HPDE6-E6E7 (cell line): ENCODE data around the gene LCE1B.

Experiments
- DNase-seq: peaks from one replicate; pipeline ENCODE4 v3.0.0; 2011; ENCODE audit warnings: missing footprints; ENCODE audit errors: extremely low spot score

LCE1B gene

DNA sequence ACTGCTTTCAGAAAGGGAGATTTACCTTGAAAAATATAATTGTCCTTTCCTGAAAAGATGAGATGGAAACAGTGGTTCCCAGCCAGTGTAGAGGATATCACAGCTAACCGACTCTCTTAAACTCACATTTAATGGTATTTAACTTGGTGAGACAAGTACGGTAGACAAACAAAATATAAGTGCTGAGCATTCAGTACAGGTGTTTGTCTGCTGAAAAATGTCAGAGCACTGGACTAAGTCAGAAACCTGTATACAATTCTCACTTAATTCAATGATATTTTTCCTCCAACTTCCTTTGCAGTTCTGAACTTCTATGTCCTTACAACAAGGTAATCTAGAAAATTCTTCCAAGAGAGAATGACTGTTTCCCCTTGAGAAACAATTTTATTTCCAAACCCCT is at the start of gene LCE1B:
LCE1B (plus strand) TSS at position 301 of the 400 bp plus-strand sequence. CDS start 476 bp downstream, outside the sequence.
- no peak for DNase-seq

DNA sequence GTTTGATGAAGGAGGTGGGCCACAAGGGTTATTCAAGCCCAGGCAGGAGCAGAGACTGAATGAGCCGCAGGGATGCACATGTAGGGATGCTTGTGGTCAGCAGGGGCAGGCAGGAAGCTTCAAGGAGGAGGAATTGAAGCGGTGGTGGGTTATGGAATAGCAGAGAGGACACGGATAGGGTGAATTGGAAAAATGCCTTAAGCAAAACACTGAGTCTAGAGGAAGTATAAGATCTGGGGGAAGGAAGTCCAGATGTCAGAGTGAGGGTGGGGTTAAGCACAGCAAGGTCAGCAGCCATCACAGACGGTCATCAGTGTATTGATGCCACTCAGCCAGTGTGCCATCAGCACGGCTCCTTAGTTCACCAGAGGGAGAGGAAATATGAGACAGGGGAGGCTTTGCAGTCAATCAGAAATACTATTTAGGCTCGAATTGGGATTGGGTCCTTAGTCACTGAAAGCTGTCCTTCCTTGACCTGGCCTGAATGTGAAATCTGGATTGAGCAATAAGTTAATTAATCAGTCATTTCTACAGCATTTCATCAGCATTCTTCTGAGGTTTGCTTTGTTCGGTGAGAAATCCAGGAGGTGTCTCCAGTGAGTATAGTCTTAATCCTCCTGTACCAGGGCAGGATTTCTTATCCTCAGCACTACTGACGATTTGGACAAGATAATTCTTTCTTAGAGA is 42.8 kb upstream of the LCE1B start:
- DNase-seq, result no peak

DNA sequence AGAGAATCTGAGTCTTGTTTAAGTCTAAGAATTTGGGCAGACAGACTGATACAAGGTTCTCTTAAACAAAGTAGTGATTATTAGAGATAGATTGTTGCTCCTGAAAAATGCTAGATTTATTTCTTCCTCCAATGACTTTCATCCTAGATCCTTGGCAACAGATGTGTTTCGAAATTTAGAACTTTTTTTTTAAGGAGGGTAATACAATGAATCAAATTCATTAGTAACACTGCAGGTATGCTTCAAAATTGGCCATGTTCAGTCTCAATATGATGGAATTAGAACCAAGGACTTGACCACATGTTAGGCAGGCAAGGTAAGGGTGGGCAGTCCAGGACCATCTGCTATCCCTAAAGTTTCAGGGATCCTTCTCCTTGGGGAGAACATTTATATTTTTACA is 41.4 kb upstream of the LCE1B start:
- DNase-seq, result no peak

DNA sequence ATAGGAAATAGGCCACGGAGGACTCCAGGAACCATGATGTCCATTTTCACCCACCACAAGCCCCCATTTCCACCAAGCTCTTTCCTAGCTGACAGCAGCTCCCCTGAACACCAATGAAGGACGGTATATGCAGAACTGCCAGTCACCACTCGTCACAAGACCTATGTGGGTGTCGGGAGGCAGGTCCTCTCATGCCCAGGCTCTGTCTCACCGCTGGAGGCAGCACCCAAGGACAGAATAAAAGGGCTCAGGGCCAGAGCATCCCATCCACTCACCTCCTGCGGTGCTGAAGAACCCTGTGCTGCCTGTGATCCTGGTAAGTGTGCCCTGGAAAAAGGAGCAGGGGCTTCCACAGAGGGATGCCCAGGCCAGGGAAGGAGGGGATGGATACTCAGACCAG is 36.9 kb upstream of the LCE1B start, which contains the start of gene LCE1F:
LCE1F (plus strand) TSS at position 266 of the 400 bp plus-strand sequence. CDS start 1,232 bp downstream, outside the sequence.
- DNase-seq, result peak; percentile 47

- DNase-seq, result no peak
Measured at GRCh38 chr1:152776361-152776760, 35.4 kb upstream of the LCE1B start.

DNA sequence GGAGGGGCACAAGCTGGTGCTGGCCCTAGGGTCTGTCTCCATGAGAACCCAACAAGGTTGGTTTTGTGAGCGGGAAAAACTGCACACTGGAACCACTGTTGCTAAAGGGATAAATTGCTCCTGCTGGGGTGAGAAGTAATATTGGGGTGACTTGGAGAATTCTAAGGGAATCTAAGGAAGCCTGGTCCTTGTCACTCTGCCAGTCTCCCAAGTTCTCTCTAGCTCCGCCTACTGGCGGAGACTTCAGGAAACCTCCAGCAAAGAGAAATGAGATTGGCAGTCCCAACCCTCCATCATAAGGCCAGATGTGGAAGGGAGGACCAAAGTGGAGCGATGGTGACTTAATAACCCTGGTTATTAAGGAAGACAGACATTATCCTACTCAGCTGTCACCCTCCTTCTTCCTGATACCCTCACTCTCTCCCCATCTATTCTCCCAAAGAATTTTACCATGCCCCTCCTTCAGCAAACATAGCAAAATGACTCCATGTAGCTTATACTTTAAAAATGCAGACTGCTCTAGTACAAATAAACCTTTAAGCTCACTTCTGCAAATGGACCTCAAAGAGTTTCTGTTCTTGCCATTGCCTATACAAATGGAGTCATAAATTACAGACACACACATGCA is 34.1 kb upstream of the LCE1B start:
- DNase-seq, result no peak

- no peak for DNase-seq
Measured at GRCh38 chr1:152783095-152783494, 28.7 kb upstream of the LCE1B start.

DNA sequence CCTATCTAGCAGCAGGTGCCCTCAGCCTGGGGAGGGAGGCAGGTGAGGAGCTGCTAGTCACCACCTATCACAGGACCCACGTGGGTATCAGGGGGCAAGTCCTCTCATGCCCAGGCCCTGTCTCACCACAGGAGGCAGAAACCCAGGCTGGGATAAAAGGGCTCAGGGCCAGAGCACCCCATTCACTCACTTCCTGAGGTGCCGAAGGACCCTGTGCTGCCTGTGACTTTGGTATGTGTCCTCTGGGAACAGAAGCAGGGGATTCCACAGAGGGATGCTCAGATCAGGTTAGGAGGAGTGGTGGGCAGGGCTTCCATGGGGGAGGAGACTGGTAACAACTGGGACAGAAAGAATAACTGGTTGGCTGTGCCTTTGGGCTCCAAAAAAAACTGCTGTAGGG is 25.7 kb upstream of the LCE1B start, which contains the start of gene LCE1E:
LCE1E (plus strand) TSS at position 181 of the 400 bp plus-strand sequence. CDS start 1,043 bp downstream, outside the sequence.
- peak; percentile 90 for DNase-seq

DNA sequence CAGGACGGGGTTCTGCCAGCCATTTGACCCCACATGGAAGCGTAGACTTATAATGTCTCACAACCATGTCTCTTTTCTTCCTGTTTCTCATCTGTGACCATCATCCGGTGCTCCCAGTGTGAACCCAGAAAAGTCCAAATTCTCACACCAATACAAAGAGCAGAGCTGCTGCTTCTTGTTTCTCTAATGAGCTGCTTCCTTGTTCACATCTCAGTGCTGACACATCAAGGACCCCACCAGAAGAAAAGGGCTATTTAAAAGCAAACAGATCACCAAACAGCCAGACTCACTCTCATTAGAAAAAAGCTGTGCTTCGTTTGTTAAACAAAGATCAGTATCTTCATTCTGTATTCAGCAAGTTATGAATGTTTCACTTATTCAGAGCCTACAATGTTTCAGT is 16.1 kb upstream of the LCE1B start:
- DNase-seq, result no peak

DNA sequence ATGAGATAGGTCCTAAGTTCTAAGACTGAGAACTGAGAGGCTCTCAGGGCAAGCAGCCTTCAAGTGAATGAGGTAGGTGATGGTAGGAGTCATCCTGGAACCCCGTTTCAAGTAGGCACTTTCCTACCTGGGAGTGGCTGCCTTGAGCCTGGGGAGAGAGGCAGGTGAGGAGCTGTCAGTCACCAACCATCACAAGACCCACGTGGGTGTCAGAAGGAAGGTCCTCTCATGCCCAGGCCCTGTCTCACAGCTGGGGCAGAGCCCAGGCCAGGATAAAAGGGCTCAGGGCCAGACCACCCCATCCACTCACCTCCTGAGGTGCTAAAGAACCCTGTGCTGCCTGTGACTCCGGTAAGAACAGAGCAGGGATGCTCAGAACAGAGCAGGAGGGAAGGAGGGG is 15.3 kb upstream of the LCE1B start, which contains the start of gene LCE1D:
LCE1D (plus strand) TSS at position 301 of the 400 bp plus-strand sequence. CDS start 1,074 bp downstream, outside the sequence.
- no peak for DNase-seq

GRCh38 chr1:152801333-152801732 is 10.4 kb upstream of the LCE1B start:
- no peak for DNase-seq

GRCh38 chr1:152806576-152806975 is 5.2 kb upstream of the LCE1B start, which contains the start of gene LCE1C:
TSS of gene LCE1C (minus strand) at chr1:152806651. CDS start at chr1:152805478, 1,173 bp downstream.
- DNase-seq, result no peak

DNA sequence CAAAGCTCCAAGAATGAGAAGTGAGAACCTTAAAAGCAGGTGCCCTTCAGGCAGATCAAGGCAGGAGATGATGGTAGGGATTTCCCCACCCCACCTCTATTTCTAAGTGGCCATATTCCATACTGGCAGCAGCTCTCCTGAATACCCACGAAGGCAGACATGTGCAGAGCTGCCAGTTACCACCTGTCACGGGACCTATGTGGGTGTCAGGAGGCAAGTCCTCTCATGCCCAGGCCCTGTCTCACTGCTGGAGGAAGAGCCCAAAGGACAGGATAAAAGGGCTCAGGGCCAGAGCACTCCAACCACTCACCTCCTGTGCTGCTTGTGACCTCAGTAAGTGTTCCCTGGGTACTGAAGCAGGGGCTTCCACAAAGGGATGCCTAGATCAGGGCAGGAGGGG is 721 bp upstream of the LCE1B start:
- DNase-seq, result peak; percentile 28

DNA sequence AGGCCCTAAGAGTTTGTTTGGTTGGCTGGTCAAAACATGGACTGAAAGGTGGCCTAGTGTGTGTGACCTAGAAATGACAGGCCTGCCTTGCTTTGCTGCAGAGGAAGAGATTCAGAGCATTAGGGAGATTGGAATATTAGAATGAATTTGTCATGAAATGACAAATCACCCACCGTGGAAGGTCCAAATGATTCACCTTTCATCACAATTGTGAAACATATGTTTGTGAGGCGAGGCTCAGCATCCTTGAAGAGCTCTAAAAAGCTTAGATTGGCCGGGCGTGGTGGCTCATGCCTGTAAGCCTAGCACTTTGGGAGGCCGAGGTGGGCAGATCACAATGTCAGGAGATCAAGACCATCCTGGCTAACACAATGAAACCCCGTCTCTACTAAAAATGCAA is 5.5 kb downstream of the LCE1B start:
- DNase-seq, result no peak

DNA sequence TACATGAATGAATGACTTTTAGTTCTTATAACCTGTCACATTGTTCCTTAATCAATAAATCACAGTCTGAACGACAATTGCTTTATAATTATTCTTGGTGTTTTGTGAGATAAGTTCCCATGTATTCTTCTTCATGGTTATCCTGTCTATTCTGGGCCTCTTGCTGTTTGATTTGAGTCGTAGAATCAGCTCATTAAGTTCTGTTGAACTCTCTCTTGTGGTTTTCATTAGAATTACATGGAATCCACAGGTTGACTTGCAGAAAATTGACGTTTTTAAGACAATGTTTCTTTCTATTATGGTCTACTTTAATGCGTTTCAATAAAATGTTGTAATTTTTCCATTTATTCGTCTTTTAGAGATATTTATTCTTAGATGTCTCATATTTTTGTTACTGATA is 11.5 kb downstream of the LCE1B start:
- no peak for DNase-seq

- DNase-seq, result no peak
Measured at GRCh38 chr1:152824964-152825363, 13.2 kb downstream of the LCE1B start.

DNA sequence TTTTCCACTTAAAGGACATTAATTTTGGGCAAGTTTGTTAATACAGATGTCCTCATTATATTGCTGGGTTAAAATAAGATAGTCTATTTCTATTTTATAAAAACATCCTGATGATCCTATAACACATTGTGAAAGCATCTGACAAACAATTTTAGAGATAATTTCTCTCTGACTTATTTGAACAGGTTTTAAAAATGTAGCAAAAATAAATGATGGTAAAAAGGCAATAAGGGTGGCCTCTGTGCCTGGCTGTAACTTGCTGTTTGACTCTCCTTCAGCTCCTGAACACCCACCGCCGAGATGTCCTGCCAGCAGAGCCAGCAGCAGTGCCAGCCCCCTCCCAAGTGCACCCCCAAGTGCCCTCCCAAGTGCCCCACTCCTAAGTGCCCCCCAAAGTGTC is 15.4 kb downstream of the LCE1B start, which contains the start of gene LCE1A:
LCE1A (plus strand) TSS at position 301 of the 400 bp plus-strand sequence; CDS start at position 301, 0 bp downstream.
- DNase-seq, result no peak

- no peak for DNase-seq
Measured at GRCh38 chr1:152836870-152837269, 25.1 kb downstream of the LCE1B start.

GRCh38 chr1:152842556-152842955 is 30.8 kb downstream of the LCE1B start, which contains the start of gene LCE6A:
TSS of gene LCE6A (plus strand) at chr1:152842856. CDS start at chr1:152843521, 665 bp downstream.
- DNase-seq, result no peak

DNA sequence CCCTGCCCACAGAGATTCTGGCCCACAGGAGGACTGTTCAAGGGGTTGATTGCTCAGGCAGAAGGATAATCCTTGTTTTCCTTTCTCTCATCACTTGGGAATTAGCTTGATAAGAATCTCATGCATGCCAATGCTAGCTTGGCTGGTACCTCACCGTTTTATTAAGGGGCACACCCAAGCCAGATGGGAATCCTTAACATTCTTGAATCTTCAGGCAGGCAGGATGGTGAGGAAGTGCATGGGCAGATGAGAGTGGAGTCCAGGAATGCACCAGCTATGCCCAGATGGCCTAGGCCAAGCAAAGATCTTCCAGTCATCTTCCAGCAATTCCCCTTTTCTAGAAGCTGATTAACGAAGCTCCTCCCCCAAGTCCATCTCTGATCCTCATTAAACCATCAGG is 43.9 kb downstream of the LCE1B start:
- DNase-seq, result no peak

- DNase-seq, result no peak
Measured at GRCh38 chr1:152858062-152858461, 46.3 kb downstream of the LCE1B start.

GRCh38 chr1:152859696-152860095 is 47.9 kb downstream of the LCE1B start, which contains the start of gene LCE7A:
TSS of gene LCE7A (plus strand) at chr1:152859996. CDS start at chr1:152860698, 702 bp downstream.
- DNase-seq, result no peak

DNA sequence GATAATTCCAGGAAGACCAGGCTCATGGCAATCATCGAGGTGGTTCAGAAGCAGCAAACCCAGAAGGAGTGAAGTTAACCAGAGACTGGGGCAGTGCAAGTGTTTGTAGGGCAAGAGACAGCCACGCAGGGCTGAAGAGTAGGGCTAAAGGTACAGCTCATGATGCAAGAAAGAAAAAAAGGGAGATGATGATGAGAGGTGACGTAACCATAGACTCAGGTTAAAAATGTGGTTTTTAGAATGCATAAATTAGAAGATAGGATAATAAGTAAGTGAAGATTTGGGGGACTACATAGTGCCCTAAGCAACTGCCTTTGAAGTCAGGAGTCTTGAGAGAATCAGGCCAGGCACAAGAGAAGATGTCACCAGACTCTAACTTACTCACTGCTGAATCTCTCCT is 48.4 kb downstream of the LCE1B start:
- no peak for DNase-seq
